CD4-positive, alpha-beta T cell (primary cell): ENCODE data around the gene AREG. TPM values are rescaled to one million over a fixed set of nuclear protein-coding genes. Genes with fewer than 3 reads are reported as not detected.

Experiments used
- ATAC-seq: fragments of 200-7000 bp; cut with Tn5 transposase; one replicate; pipeline ENCODE4 v1.10.0; 2022; ENCODE audit warnings: mild to moderate bottlenecking; ENCODE audit not compliant: poor library complexity
- CTCF ChIA-PET: fragments of 350-600 bp; sonication (Branson Sonifier 250); formaldehyde crosslinking; loops from one replicate; lab custom pipeline; 2021; ENCODE audit warnings: antibody characterized with exemption, inconsistent platforms; lab: Charles Lee
- POLR2A ChIA-PET: fragments of 350-600 bp; sonication (Branson Sonifier 250); formaldehyde crosslinking; loops from one replicate; lab custom pipeline; 2021; ENCODE audit warnings: antibody characterized with exemption, inconsistent platforms; lab: Charles Lee
- DNase-seq, 14 experiments: peaks; one replicate each; pipeline ENCODE4 v3.0.0-alpha.2; 2013 to 2020; ENCODE audit warnings: mixed read lengths in 2 of 14
- H3K27ac ChIP-seq, 2 donors: one replicate each; pipeline versions ENCODE4 v1.5.1 to v1.7.0; 2013; ENCODE audit warnings: low read length in 2 of 2, low read depth in 1 of 2, mild to moderate bottlenecking in 1 of 2
- H3K27me3 ChIP-seq, 2 experiments: 1 replicate in 1 of 2; 2 replicates in 1 of 2; pipeline versions ENCODE4 v1.6.1 to v1.7.0; 2013; ENCODE audit warnings: low read length in 2 of 2, control low read depth in 1 of 2, mild to moderate bottlenecking in 1 of 2, moderate library complexity in 1 of 2; ENCODE audit not compliant: insufficient read depth in 2 of 2, control insufficient read depth in 1 of 2
- H3K36me3 ChIP-seq: one replicate; pipeline ENCODE4 v1.6.1; 2013; ENCODE audit warnings: low read length, control low read depth; ENCODE audit not compliant: insufficient read depth
- H3K4me1 ChIP-seq: one replicate; pipeline ENCODE4 v1.6.1; 2013; ENCODE audit warnings: low read length, control low read depth; ENCODE audit not compliant: insufficient read depth
- H3K4me3 ChIP-seq: one replicate; pipeline ENCODE4 v1.5.1; 2013; ENCODE audit warnings: mild to moderate bottlenecking, low read length, moderate library complexity
- H3K9me3 ChIP-seq, 2 experiments: 1 replicate in 1 of 2; 2 replicates in 1 of 2; pipeline versions ENCODE4 v1.6.1 to v1.7.0; 2013; ENCODE audit warnings: low read length in 2 of 2, mild to moderate bottlenecking in 2 of 2, control low read depth in 1 of 2, moderate library complexity in 1 of 2; ENCODE audit not compliant: control insufficient read depth in 1 of 2, insufficient read depth in 1 of 2
- H3K27ac Mint-ChIP-seq: one replicate; pipeline ENCODE4 v1.8.0; 2020; ENCODE audit warnings: mixed read lengths
- H3K27me3 Mint-ChIP-seq: one replicate; pipeline ENCODE4 v1.8.0; 2021; ENCODE audit warnings: mixed read lengths
- H3K36me3 Mint-ChIP-seq: one replicate; pipeline ENCODE4 v1.8.0; 2021; ENCODE audit warnings: low read depth, mixed read lengths
- H3K4me1 Mint-ChIP-seq: one replicate; pipeline ENCODE4 v1.8.0; 2021; ENCODE audit warnings: low read depth, mixed read lengths
- H3K4me3 Mint-ChIP-seq: one replicate; pipeline ENCODE4 v1.8.0; 2020; ENCODE audit warnings: mild to moderate bottlenecking, mixed read lengths
- H3K9me3 Mint-ChIP-seq: one replicate; pipeline ENCODE4 v1.8.0; 2020; ENCODE audit warnings: mixed read lengths
- CTCF ChIP-seq: fragments of 200-600 bp; IDR thresholded peaks from one replicate; pipeline ENCODE4 v1.8.0; 2022; ENCODE audit warnings: antibody characterized with exemption, mild to moderate bottlenecking
- intact Hi-C, 2 experiments: fragments of 100-400 bp; cut with DNase I in 1 of 2; cut with micrococcal nuclease in 1 of 2; formaldehyde crosslinking; loops; one replicate each; pipeline versions ENCODE4 v1.15.1 to v1.9.0; 2023 to 2025; cut with DNase I, micrococcal nuclease
- total RNA-seq, 174 experiments: library from RNA in 2 of 174; stranded (reverse) in 2 of 174; gene quantifications; one replicate each; pipeline ENCODE4 v1.2.3 and lab custom pipeline; 2021 to 2026

AREG gene
- total RNA-seq, 2 experiments from 2014 or later: 57.9 to 63.8 TPM

- ATAC-seq (no peak), DNase-seq (no peak)
- Mint-ChIP-seq H3K27ac (no peak overlapping the region), H3K36me3 (no peaks in the 10 kb centered on the region), H3K9me3 (no peaks in the 10 kb centered on the region), H3K4me1 (no peaks in the 10 kb centered on the region), H3K4me3 (no peak overlapping the region), H3K27me3 (peaks cover 19% of the 10 kb centered on the region)
- Histone ChIP-seq H3K4me3 (no peak overlapping the region), H3K27me3 (peaks cover 0 to 4% of the 10 kb centered on the region in 2 experiments), H3K9me3 (no peaks in the 10 kb centered on the region), H3K27ac (no peak overlapping the region), H3K36me3 (no peaks in the 10 kb centered on the region), H3K4me1 (no peaks in the 10 kb centered on the region)
- intact Hi-C loops: no loop called here
- TF ChIP-seq CTCF: no peak
- POLR2A ChIA-PET: no interaction called here
- CTCF ChIA-PET: no interaction called here
Observed at GRCh38 chr4:74473155-74473811, 28.3 kb downstream of the AREG start.

GRCh38 chr4:74474345-74475090 is 29.6 kb downstream of the AREG start:
- Histone ChIP-seq H3K27ac (no peak overlapping the region), H3K27me3 (peaks cover 0 to 4% of the 10 kb centered on the region in 2 experiments), H3K9me3 (no peaks in the 10 kb centered on the region), H3K4me3 (no peak overlapping the region), H3K4me1 (no peaks in the 10 kb centered on the region), H3K36me3 (no peaks in the 10 kb centered on the region)
- ATAC-seq (no peak), DNase-seq (no peak)
- no peak for TF ChIP-seq CTCF
- no peaks in the 10 kb centered on the region for H3K36me3 Mint-ChIP-seq
- H3K27me3 Mint-ChIP-seq: peaks cover 25% of the 10 kb centered on the region
- CTCF ChIA-PET: no interaction called here
- no peak overlapping the region for H3K27ac Mint-ChIP-seq
- intact Hi-C loops: no loop called here
- POLR2A ChIA-PET: no interaction called here
- no peaks in the 10 kb centered on the region for H3K9me3 Mint-ChIP-seq
- no peak overlapping the region for H3K4me3 Mint-ChIP-seq
- H3K4me1 Mint-ChIP-seq: no peaks in the 10 kb centered on the region

GRCh38 chr4:74475091-74475800 is 30.3 kb downstream of the AREG start:
- DNase-seq (no peak), ATAC-seq (no peak)
- TF ChIP-seq CTCF: no peak
- Mint-ChIP-seq H3K9me3 (no peaks in the 10 kb centered on the region), H3K36me3 (no peaks in the 10 kb centered on the region), H3K4me1 (no peaks in the 10 kb centered on the region), H3K27me3 (peaks cover 28% of the 10 kb centered on the region), H3K27ac (no peak overlapping the region), H3K4me3 (no peak overlapping the region)
- ChIA-PET POLR2A (no interaction called here), CTCF (no interaction called here)
- Histone ChIP-seq H3K4me3 (no peak overlapping the region), H3K27me3 (peaks cover 0 to 4% of the 10 kb centered on the region in 2 experiments), H3K4me1 (no peaks in the 10 kb centered on the region), H3K9me3 (no peaks in the 10 kb centered on the region), H3K27ac (no peak overlapping the region), H3K36me3 (no peaks in the 10 kb centered on the region)
- intact Hi-C loops: no loop called here
